NCI-H82 (cell line): ENCODE results near the gene TPM1.

Experiments
- DNase-seq: peaks from one replicate; lab custom pipeline; 2025; lab: John Stamatoyannopoulos, UW

Gene TPM1

DNA sequence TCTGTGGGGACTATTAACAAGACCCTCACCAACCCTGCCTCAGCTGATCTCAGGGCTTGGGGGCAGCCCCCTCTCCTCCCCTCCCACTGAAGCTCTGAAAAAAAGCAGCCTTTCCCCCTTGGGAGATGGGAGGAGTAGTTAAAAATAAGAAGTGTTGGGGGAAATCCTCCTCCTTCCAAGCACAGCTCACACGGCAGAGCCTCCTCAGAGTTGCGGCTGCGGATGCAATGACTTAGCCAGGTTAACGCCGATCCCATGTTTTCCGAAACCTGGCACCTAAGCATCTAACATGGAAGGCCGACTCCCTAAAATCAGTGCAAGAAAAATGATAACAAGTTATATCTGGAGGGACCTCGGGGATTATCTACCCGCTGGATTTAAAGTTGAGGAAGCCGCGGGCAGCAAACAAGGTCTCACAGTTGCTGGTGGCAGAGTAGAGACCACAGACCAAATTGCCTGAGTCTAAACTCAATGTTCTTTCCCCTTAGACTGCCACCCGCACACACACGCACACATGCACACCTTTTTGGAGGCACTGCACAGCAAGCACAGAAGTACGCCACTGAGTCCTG lies 1.1 kb upstream of the TPM1 start:
- no peak for DNase-seq

GRCh38 chr15:63042877-63043334 lies 359 bp downstream of the TPM1 start:
- DNase-seq, result peak; percentile 52

- DNase-seq, result peak; percentile 52
Measured at GRCh38 chr15:63043335-63044076, 959 bp downstream of the TPM1 start.

DNA sequence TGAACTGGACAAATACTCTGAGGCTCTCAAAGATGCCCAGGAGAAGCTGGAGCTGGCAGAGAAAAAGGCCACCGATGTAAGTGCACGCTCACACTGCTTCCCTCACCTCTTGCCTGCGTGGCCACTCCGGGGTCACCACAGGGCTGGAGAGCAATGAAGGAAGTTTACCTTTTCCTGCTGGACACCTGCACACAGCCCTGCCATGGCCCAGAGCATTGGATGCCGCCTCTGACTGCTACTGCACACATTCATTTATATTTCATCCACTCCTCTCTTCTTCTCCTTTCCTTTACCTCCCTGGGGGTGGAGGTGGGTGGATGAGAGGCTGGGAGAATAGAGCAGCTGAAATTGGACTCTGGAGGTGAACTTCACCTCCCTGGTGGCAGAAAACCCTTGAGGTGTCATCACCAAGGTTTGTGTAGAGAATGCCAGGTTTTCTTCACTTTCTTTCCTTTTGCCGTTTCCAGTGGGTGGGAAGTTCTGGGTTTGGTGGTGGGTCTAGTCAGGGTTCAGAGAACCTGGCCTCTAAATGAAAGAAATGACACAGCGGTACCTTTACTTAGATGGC lies 1.6 kb downstream of the TPM1 start:
- no peak for DNase-seq

GRCh38 chr15:63044645-63045464 lies 2.3 kb downstream of the TPM1 start:
- peak; percentile 49 for DNase-seq

- no peak for DNase-seq
Measured at GRCh38 chr15:63045465-63045840, 2.9 kb downstream of the TPM1 start.

- no peak for DNase-seq
Measured at GRCh38 chr15:63045879-63046278, 3.3 kb downstream of the TPM1 start.

DNA sequence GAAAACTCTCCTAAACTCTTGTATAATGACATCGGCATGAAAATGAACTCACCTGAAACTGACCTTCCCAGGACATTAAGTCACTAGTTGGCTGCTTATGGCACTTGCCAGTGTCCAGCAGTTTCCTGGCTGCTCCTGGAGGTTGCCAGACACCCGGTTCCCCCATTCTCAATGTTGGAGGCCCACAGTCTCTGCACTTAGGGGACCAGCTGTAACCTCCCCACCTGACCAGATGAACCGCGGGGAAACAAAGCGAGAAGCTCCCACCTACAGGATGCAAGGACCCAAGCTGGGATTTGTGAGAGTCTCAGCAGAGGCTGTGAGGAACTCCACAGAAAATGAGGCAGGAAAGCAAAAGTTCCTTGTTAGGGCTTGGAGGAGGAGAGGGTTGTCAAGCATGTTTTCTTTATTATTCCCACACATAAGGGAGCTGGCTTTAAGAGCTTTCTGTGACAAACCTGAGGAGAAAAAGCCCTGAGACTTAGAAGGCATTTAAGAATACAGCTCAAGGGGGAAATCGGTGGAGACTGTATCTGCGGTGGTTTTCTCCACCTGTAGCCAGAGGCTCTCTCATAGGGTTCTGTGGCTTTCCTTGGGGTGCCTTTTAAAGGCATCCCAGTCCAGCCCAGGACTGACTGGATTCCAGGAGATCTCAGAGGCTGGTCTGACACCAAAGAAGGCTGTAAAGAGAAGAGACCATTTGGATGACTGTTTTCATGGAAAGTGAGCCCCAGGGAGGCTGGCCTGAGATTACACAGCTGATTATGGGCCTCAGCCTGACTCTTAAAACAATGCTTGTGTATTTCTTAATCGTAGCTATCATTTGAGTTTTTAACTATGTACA lies 4.6 kb downstream of the TPM1 start:
- no peak for DNase-seq

DNA sequence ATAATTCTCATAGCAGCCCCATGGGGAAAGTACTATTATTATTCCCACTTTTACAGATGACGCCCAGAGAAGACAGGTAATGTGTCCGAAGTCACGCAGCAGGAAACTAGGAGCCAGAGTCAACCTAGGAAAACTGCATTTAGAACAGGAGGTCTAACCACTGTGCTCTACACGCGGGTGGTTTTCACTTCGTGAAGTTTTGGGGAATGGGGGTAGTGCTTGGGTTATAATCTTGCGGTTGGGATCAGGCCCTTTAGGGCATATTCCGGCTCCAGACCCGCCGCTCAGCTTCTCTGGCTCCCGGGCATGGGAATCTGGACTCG lies 5.2 kb downstream of the TPM1 start:
- DNase-seq, result no peak

DNA sequence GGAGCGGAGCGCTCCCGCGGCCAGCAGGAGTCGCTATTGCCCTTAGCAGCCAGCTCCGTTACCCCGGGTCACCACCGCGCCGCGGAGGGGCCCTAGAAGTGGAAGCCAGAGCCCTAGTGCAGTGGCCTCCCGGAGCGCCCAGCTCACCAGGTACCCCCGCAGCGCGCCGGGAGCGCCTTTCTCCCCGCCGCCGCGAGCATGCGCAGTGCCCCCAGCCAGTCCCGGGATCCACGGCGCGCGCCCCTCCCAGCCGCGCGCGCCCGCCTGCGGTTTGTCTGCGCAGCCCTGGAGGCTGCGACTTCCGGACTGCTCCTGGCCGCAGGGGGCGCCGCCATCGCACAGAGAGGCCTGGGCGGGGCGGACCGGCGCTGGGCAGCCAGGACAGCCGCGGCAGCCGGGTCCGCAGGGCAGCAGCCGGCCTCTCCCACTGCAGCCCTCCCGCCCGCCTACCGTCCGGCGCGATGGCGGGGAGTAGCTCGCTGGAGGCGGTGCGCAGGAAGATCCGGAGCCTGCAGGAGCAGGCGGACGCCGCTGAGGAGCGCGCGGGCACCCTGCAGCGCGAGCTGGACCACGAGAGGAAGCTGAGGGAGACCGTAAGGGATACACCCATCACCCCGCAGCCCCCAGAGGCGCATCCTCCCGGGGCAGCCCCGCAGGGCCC lies 5.7 kb downstream of the TPM1 start:
- DNase-seq, result peak; percentile 97

DNA sequence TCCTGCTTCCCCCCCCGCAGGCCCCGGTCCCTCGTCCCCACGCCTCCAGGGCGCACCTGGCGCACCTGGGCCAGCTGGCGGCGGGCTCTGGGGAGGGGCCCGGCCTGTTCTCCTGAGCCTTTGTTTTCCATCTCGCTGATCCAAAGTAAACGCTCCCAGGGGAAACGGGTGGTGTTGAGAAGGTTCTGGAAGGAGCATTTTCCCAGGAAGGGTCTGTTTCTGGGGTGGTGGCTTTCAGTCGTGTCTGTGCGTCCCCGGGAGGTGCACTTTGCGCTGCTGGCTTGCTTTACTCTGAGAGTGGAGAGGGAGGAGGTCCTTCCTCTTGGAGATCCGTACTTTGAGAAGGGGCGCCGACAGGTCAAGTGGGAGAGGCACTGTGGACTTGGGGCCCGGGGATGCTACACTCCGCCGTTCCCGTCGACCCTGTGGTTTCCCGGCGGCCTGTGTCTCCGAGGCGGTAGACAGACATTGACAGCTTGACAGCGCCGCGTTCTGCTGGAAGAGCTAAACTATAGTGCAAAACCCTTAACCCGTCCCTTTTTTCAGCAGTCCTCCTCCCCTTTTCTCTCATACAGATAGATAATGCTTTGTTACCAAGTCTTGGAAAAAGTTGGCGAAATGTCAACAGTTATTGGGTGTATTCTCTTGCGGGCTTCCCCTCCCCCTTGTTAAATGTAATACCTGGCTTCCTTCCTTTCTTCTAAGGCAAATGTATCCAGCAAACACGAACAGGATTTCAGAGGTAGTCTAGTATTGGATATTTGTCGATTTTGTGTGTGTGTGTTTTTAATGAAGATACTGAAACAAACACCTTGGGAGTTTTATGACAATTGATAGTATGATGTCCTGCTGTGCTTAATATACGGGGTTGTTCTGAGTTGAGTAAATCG lies 6.5 kb downstream of the TPM1 start:
- DNase-seq, result peak; percentile 72

DNA sequence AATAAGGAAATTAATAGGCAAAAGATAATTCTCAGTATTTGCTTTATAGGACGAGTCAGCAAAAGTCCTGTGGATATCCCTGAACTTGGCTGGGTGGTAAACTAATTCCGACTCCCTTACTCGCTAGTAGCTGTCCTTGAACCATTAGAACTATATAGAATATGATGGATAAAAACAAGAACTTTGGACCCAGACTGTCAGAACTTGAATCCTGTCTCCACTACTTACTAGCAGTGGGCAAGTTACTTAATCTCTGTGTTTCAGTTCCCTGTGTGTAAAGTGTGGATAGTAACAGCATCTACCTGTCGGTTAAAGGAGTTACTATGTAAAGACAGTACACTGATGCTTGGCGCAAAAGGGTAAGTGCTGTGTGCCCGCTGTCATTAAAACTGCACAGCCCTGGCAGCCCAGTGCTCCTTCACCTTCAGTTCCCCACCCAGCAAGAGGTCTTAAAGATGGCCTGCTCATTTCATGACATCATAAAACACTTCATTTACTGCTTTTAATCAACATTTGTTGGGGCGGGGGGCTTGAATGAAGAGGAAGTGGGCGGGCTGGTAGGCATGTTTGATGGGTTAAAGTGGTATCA lies 7.3 kb downstream of the TPM1 start:
- no peak for DNase-seq

DNA sequence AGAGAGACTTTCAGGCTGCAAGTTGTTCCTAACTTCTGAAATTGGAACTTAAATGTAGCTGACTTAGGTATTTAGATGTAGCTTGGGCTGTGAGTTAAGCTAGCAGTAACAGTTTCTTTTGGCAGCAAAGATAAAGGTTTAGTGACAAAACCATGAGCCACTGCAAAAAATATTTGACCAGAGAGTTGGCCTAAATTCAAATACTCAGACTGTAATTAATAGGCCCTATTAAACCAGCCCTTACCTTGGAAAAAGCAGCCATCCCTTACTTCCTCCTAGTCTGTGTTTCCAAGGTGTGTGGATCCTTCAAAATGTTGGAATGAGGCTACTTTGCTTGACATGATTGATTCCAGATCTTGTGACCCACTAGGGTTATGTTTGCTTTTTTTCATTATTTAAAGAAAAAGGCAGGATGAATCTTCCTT lies 8.2 kb downstream of the TPM1 start:
- no peak for DNase-seq

- DNase-seq, result peak; percentile 29
Measured at GRCh38 chr15:63051156-63052066, 8.9 kb downstream of the TPM1 start.

DNA sequence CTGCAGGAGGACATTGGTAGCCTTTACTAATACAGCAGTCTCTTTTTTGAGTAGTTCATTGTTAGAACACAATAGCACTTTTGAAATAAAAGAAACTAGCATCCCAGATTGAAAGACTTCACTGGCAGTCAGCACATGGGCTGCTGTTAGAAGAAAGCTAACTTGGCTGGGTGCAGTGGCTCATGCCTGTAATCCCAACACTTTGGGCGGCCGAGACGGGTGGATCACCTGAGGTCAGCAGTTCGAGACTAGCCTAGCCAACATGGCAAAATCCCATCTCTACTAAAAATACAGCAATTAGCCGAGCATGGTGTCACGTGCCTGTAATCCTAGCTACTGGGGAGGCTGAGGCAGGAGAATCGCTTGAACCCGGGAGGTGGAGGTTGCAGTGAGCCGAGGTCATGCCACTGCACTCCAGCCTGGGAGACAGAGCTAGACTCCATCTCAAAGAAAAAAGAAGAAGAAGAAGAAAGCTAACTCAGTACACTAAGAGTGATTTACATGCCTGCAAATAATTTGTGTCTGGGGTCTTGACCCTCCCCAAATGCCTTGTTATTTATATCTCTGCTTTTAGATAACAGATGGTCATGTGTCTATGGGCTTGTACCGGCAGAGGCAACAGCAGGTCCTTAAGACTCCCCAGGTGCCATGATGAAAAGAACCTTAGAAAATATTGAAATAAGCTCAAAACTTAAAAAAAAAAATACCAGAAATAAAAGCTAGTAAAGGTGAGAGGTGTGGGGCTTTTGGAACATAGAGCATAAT lies 9.7 kb downstream of the TPM1 start:
- peak; percentile 82 for DNase-seq

- DNase-seq, result peak; percentile 70
Measured at GRCh38 chr15:63052961-63053698, 10.6 kb downstream of the TPM1 start.

GRCh38 chr15:63054281-63054683 lies 11.7 kb downstream of the TPM1 start:
- DNase-seq, result peak; percentile 28
